ENCODE data around the gene SH3D19.
A peak's percentile ranks its signal among the peaks of the same experiment; 100 is the strongest.
"Not testable (repeated sequence)": the region's sequence is repeated elsewhere in the genome, so short reads cannot be mapped to it uniquely, and the experiment has no call there.

SH3D19 gene

DNA sequence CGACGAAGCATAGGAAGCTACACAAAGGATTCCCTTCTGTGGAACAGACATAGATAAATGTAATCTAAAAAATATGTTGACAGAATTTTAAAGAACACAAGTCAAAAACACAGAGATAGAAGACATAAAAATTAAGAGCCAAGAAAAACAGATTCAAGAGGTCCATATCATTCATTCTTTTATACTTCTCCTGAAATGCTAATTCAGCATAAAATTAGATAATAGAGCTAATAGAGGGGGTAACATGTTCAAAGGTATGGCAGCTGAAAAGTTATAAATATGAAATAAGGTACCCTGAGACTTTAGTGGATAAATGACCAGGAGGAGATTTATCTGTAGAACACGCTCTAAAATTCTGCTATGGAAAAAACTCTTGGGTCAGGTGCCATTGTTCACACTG lies 85.8 kb downstream of the SH3D19 start:
- DNase-seq (ENCODE audit: low read depth) = no peak
- TF ChIP-seq, protein P1, sequence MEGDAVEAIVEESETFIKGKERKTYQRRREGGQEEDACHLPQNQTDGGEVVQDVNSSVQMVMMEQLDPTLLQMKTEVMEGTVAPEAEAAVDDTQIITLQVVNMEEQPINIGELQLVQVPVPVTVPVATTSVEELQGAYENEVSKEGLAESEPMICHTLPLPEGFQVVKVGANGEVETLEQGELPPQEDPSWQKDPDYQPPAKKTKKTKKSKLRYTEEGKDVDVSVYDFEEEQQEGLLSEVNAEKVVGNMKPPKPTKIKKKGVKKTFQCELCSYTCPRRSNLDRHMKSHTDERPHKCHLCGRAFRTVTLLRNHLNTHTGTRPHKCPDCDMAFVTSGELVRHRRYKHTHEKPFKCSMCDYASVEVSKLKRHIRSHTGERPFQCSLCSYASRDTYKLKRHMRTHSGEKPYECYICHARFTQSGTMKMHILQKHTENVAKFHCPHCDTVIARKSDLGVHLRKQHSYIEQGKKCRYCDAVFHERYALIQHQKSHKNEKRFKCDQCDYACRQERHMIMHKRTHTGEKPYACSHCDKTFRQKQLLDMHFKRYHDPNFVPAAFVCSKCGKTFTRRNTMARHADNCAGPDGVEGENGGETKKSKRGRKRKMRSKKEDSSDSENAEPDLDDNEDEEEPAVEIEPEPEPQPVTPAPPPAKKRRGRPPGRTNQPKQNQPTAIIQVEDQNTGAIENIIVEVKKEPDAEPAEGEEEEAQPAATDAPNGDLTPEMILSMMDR (IDR thresholded peaks at IDR 0.05; ENCODE audit: low read depth, low read length, missing control alignments) = no peak
- in situ Hi-C loops (cut with HindIII; ENCODE audit: low sequenced_read_pairs) = no loop called here
- no peak overlapping the region for H3K4me3 ChIP-seq (ENCODE audit: low read depth, low read length)

DNA sequence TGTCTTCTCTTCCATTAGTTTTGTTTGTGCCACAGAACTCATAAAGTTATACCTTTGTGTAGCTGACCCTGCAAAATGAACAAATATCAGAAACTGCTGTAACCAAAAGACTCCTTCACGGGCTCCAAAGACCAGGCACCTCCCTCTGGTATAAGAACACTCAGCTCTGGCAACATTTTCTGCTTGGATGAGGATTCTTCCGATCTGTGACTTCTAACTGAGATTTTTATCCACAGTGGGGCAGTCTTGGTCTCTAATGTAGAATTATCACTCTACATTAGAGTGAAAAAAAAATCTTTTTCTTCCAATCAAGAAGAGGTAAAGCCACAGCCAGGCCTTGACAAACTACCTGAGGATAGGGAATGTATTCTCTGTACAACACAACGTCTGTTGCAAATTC lies 86.9 kb downstream of the SH3D19 start:
- peak; percentile 22 for DNase-seq (ENCODE audit: low read depth)
- in situ Hi-C loops (cut with HindIII; ENCODE audit: low sequenced_read_pairs) = no loop called here
- TF ChIP-seq, protein P1 (IDR thresholded peaks at IDR 0.05; ENCODE audit: low read depth, low read length, missing control alignments) = no peak
- H3K4me3 ChIP-seq (ENCODE audit: low read depth, low read length) = no peak overlapping the region

DNA sequence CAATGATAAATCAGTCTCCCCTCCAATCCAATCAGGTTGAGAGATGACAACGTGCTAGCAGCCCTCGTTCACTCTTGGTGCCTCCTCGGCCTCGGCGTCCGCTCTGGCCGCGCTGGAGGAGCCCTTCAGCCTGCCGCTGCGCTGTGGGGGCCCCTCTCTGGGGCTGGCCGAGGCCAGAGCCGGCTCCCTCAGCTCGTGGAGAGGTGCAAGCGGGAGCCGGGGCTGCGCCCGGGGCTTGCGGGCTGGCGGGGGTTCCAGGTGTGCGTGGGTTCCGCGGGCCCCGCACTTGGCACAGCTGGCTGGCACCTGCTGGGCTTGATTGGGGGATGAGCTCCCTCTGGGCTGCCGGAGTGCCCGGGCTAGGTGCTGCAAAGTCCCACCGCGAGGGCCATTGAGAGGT lies 89.4 kb downstream of the SH3D19 start:
- in situ Hi-C loops (cut with HindIII; ENCODE audit: low sequenced_read_pairs) = no loop called here
- no peak overlapping the region for H3K4me3 ChIP-seq (ENCODE audit: low read depth, low read length)
- TF ChIP-seq, protein P1 (IDR thresholded peaks at IDR 0.05; ENCODE audit: low read depth, low read length, missing control alignments) = no peak
- DNase-seq (ENCODE audit: low read depth) = no peak

DNA sequence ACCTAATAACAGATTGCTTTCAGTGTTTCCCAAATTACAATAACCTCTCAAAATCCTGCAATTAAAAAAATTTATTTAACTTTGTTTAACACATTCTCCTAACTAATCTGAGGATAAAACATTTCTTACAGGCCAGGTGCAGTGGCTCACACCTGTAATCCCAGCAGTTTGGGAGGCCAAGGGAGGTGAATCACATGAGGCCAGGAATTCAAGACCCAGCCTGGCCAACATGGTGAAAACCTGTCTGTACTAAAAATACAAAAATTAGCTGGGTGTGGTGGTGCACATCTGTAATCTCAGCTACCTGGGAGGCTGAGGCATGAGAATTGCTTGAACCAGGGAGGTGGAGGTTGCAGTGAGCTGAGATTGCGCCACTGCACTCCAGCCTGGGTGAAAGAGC lies 90.0 kb downstream of the SH3D19 start:
- in situ Hi-C loops (cut with HindIII; ENCODE audit: low sequenced_read_pairs); H3K4me3 ChIP-seq (ENCODE audit: low read depth, low read length); DNase-seq (ENCODE audit: low read depth): not testable (repeated sequence)

DNA sequence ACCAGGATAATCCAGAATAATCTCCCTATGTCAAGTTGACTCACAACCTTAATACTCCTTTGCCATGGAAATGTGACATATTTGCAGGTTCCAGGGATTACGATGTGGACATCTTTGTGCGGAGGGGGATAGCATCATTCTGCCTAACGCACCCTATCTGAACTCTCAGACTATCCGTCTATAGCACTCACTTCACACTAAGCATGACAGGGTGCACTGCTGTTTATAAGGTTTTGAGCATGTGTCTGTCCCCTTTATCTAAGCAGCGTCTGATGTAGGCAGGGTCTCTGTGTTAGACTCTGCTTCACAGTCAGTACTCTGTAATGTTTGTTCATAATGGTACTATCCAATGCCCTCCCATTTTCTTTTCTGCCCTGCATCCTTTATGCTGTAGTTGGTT lies 91.8 kb downstream of the SH3D19 start:
- no peak overlapping the region for H3K4me3 ChIP-seq (ENCODE audit: low read depth, low read length)
- no peak for DNase-seq (ENCODE audit: low read depth)
- in situ Hi-C loops (cut with HindIII; ENCODE audit: low sequenced_read_pairs) = no loop called here
- TF ChIP-seq, protein P1 (IDR thresholded peaks at IDR 0.05; ENCODE audit: low read depth, low read length, missing control alignments) = no peak

DNA sequence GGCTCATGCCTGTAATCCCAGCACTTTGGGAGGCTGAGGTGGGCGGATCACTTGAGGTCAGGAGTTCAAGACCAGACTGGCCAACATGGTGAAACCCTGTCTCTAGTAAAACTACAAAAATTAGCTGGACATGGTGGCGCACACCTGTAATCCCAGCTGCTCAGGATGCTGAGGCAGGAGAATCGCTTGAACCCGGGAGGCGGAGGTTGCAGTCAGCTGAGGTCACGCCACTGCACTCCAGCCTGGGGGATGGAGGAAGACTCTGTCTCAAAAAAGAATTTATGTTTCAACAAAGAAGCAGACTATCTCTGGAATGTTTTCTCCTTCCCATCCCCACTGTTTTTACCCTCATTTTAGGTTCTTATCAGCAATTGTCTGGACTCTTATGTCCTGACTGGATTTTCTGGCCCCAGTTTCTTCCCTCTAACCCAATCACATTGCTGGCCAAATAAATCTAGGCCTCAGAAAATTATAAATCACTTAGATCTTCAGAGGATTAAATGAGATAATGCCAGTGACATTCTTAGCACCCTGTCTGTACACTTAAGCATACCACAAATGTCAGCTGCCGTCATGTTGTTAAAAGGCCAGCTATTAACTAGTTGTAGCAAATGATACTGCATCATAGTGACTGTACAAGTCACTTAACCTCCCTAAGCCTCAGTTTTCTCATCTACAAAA lies 93.3 kb downstream of the SH3D19 start:
- H3K4me3 ChIP-seq (ENCODE audit: low read depth, low read length) = no peak overlapping the region
- in situ Hi-C loops (cut with HindIII; ENCODE audit: low sequenced_read_pairs) = no loop called here
- TF ChIP-seq, protein P1 (IDR thresholded peaks at IDR 0.05; ENCODE audit: low read depth, low read length, missing control alignments) = no peak
- DNase-seq (ENCODE audit: low read depth) = no peak

DNA sequence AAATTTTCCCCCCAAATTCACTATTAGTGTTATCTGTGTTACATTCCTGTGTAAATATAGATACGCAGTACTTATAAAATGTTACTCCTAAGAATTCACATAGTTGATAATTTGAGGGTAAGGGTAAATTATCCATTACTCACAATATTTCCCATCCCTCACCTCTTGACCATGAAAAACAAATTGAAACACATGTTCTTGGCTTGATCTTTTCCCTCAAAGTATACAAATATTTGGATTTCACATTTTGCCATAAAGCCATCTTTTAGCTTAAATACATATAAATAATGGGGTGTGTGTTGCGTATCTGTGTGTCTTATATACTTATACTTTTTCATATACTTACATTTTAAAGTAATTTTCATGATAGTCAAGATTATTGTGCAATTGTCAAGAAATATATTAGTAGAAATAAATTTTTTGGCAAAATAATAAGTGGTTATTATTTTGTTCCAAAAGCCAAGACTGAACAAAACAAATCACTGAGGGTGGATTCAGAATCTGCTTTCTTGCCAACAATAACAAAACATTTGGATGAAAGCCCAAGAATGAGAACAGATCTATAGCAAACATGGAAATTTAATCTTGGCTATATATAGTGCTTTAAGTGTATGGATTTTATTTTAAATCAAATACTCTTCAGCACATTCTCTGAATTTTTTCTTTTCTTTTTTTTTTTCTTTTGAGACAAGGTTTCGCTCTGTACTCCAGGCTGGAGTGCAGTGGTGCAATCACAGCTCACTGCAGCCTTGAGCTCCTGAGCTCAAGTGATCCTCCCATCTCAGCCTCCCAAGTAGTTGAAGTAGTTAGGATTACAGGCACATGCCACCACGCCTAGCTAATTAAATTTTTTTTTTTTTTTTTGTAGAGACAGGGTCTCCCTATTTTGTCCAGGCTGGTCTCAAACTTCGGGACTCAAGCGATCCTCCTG lies 97.0 kb downstream of the SH3D19 start:
- DNase-seq (ENCODE audit: low read depth) = peak; percentile 52
- H3K4me3 ChIP-seq (ENCODE audit: low read depth, low read length) = no peak overlapping the region
- in situ Hi-C loops (cut with HindIII; ENCODE audit: low sequenced_read_pairs) = no loop called here
- TF ChIP-seq, protein P1 (IDR thresholded peaks at IDR 0.05; ENCODE audit: low read depth, low read length, missing control alignments) = no peak

All from astrocyte of the cerebellum (primary cell).